ENCODE measurements around the gene SUMO1.

- TF ChIP-seq CTCF (conservative IDR thresholded peaks at IDR 0.05; ENCODE audit: low read depth, low read length) (no peak), EZH2 (IDR thresholded peaks at IDR 0.05; ENCODE audit: low read length, unreplicated experiment) (no peak)
Observed at GRCh38 chr2:202194418-202194817, 44.0 kb downstream of the SUMO1 start.

Data from PC-3 (cell line).